GM19099 (cell line): ENCODE data around the gene ENGASE.

Experiments used
- POLR2A ChIP-seq: IDR thresholded peaks from 3 replicates; pipeline ENCODE4 v1.6.1; 2011; ENCODE audit warnings: low read depth; ENCODE audit not compliant: insufficient read length; ENCODE audit errors: extremely low read depth

Gene ENGASE

GRCh38 chr17:79034931-79035485, 39.6 kb upstream of the ENGASE start:
- TF ChIP-seq POLR2A = no peak

DNA sequence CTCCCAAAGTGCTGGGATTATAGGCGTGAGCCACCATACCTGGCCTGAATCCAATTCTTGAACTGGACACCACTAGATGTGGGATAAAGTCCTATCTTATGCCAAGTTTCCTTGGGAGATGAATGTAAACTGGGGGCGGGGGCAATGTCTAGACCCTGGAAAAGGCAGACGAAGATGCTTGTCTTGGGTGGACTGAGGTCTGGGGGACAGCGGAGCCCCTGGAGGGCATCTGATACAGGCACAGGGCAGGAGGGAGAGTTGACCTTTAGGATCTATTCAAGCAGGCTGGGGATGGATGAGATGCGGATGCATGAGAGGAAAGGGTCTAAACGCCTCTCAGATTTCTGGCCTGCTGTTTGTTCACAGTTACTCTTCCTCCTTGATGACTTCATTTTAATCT, 38.9 kb upstream of the ENGASE start:
- TF ChIP-seq POLR2A = no peak

DNA sequence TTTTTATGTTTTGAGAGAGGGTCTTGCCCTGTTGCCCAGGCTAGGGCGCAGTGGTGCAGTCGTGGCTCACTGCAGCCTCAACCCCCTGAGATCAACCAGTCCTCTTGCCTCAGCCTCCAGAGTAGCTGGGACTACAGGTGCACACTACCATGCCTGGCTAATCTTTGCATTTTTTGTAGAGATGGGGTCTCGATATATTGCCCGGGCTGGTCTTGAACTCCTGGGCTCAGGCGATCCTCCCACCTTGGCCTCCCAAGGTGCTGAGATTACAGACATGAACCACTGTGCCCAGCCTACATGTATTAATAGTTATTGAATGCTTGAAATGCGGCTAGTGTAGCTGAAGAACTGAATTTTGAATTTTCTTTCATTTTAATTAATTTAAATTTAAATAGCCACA, 38.4 kb upstream of the ENGASE start:
- no peak for TF ChIP-seq POLR2A

- TF ChIP-seq POLR2A = no peak
Observed at GRCh38 chr17:79036596-79036995, 38.0 kb upstream of the ENGASE start.

- no peak for TF ChIP-seq POLR2A
Observed at GRCh38 chr17:79038545-79039135, 36.0 kb upstream of the ENGASE start.

GRCh38 chr17:79039171-79039570, 35.5 kb upstream of the ENGASE start:
- no peak for TF ChIP-seq POLR2A

- TF ChIP-seq POLR2A = no peak
Observed at GRCh38 chr17:79039886-79040285, 34.7 kb upstream of the ENGASE start.

- no peak for TF ChIP-seq POLR2A
Observed at GRCh38 chr17:79041041-79041570, 33.5 kb upstream of the ENGASE start.

- TF ChIP-seq POLR2A = no peak
Observed at GRCh38 chr17:79041723-79042420, 32.8 kb upstream of the ENGASE start.

GRCh38 chr17:79042421-79043190, 32.0 kb upstream of the ENGASE start:
- TF ChIP-seq POLR2A = no peak

DNA sequence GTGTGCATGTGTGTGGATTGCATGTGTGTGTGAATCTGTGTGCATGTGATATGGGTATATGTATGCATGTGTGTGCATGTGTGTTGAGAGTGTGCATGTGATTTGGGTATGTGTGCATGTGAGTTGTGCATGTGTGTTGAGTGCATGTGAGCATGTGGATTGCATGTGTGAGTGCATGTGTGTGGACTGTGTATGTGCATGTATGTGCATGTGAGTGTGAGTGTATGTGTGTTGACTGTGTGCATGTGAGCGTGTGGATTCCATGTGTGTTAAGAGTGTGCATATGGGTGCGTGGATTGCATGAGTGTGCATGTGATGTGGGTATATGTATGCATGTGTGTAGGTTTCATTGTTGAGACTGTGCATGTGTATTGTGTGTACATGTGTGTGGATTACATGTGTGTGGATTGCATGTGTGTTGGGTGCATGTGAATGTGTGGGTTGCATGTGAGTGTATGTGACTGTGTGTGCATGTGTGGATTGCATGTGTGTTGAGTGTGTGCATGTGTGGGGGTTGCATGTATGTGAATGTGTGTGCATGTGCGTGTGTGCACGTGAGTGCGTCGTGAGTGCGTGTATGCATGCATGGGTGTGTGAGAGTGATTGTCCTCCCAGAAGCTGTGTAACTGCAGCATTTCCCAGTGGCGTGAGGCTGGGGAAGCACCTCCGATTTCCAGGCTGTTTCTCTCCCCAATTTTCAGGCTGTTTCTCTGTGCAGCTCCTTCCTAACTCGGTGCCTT, 31.3 kb upstream of the ENGASE start:
- no peak for TF ChIP-seq POLR2A

DNA sequence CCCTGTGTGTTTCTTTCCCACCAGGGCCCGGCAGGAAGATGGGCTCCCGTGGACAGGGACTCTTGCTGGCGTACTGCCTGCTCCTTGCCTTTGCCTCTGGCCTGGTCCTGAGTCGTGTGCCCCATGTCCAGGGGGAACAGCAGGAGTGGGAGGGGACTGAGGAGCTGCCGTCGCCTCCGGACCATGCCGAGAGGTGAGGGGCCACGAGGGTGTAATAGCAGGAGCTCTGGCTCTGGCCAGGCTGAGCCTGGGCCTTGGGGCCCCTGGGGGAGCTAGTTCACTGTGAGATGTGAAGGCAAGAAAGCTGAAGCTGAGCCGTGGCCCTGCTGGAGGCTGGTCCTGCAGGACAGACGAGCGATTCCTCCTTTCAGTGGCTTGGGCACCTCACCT, 30.7 kb upstream of the ENGASE start:
- no peak for TF ChIP-seq POLR2A

- no peak for TF ChIP-seq POLR2A
Observed at GRCh38 chr17:79044462-79044861, 30.2 kb upstream of the ENGASE start.

GRCh38 chr17:79045001-79045729, 29.5 kb upstream of the ENGASE start:
- no peak for TF ChIP-seq POLR2A
